NCI-H510A (cell line): ENCODE results near the gene PAGR1.
"Not testable (repeated sequence)": the region's sequence is repeated elsewhere in the genome, so short reads cannot be mapped to it uniquely, and the experiment has no call there.

ENCODE experiments used
- DNase-seq: peaks from one replicate; lab custom pipeline; 2025; lab: John Stamatoyannopoulos, UW

The PAGR1 gene

GRCh38 chr16:29812754-29813643, 3.0 kb upstream of the PAGR1 start:
- no peak for DNase-seq

- DNase-seq = no peak
Observed at GRCh38 chr16:29813644-29814562, 2.0 kb upstream of the PAGR1 start.

- DNase-seq = no peak
Observed at GRCh38 chr16:29814592-29814991, 1.4 kb upstream of the PAGR1 start.

- peak; percentile 54 for DNase-seq
Observed at GRCh38 chr16:29815032-29815721, 775 bp upstream of the PAGR1 start.

GRCh38 chr16:29816694-29817441, 916 bp downstream of the PAGR1 start:
- peak; percentile 64 for DNase-seq

- no peak for DNase-seq
Observed at GRCh38 chr16:29818082-29818481, 2.1 kb downstream of the PAGR1 start.

GRCh38 chr16:29819506-29819905, 3.6 kb downstream of the PAGR1 start:
- DNase-seq = no peak

- peak; percentile 75 for DNase-seq
Observed at GRCh38 chr16:29820271-29820701, 4.3 kb downstream of the PAGR1 start, which contains the start of gene MVP. TSS of gene MVP (plus strand) at chr16:29820462. CDS start at chr16:29830550, 10,088 bp downstream.

- no peak for DNase-seq
Observed at GRCh38 chr16:29820730-29821642, 5.0 kb downstream of the PAGR1 start.

- DNase-seq = no peak
Observed at GRCh38 chr16:29821643-29822115, 5.7 kb downstream of the PAGR1 start.

GRCh38 chr16:29824589-29825144, 8.7 kb downstream of the PAGR1 start:
- no peak for DNase-seq

- DNase-seq = no peak
Observed at GRCh38 chr16:29825145-29826044, 9.4 kb downstream of the PAGR1 start.

GRCh38 chr16:29826342-29826695, 10.4 kb downstream of the PAGR1 start:
- no peak for DNase-seq

- no peak for DNase-seq
Observed at GRCh38 chr16:29830774-29831173, 14.8 kb downstream of the PAGR1 start.

- no peak for DNase-seq
Observed at GRCh38 chr16:29831490-29831889, 15.5 kb downstream of the PAGR1 start.

GRCh38 chr16:29833219-29833618, 17.3 kb downstream of the PAGR1 start:
- not testable (repeated sequence) for DNase-seq

GRCh38 chr16:29834079-29834478, 18.1 kb downstream of the PAGR1 start:
- no peak for DNase-seq

- DNase-seq = no peak
Observed at GRCh38 chr16:29835926-29836325, 20.0 kb downstream of the PAGR1 start.

- DNase-seq = no peak
Observed at GRCh38 chr16:29836623-29837022, 20.7 kb downstream of the PAGR1 start.
